Heart right ventricle (tissue), 16 donors: Measurements from ENCODE around the gene VSX1. TPM values are rescaled to one million over a fixed set of nuclear protein-coding genes. Genes with fewer than 3 reads are reported as not detected.

Experiments used
- ATAC-seq, 8 donors: fragments of 200-7000 bp; cut with Tn5 transposase; one replicate each; pipeline ENCODE4 v1.9.1; 2020; ENCODE audit warnings: mild to moderate bottlenecking in 8 of 8, moderate library complexity in 8 of 8, moderate number of reproducible peaks in 1 of 8
- DNase-seq, 2 donors: peaks; one replicate each; pipeline ENCODE4 v3.0.0-alpha.2; 2020
- H3K27ac ChIP-seq, 10 donors: fragments of 200-600 bp; sonication (generic) in 2 of 10; one replicate each; pipeline versions ENCODE4 v1.5.0 to v1.8.0; 2020 to 2022; ENCODE audit warnings: mild to moderate bottlenecking in 3 of 10
- H3K27me3 ChIP-seq, 7 donors: fragments of 200-600 bp; one replicate each; pipeline ENCODE4 v1.8.0; 2021 to 2022; ENCODE audit warnings: mild to moderate bottlenecking in 2 of 7
- H3K36me3 ChIP-seq, 9 donors: fragments of 200-600 bp; sonication (generic) in 1 of 9; one replicate each; pipeline versions ENCODE4 v1.5.0 to v1.8.0; 2020 to 2022; ENCODE audit warnings: mild to moderate bottlenecking in 2 of 9
- H3K4me1 ChIP-seq, 9 donors: fragments of 200-600 bp; sonication (generic) in 1 of 9; one replicate each; pipeline versions ENCODE4 v1.5.0 to v1.8.0; 2020 to 2022; ENCODE audit warnings: mild to moderate bottlenecking in 4 of 9
- H3K4me3 ChIP-seq, 10 donors: fragments of 200-600 bp; sonication (generic) in 2 of 10; one replicate each; pipeline versions ENCODE4 v1.5.0 to v1.8.0; 2020 to 2022; ENCODE audit warnings: mild to moderate bottlenecking in 7 of 10, moderate library complexity in 2 of 10
- H3K9me3 ChIP-seq, 11 donors: fragments of 200-600 bp in 10 of 11; sonication (generic) in 2 of 11; one replicate each; pipeline versions ENCODE4 v1.5.0 to v1.8.0; 2013 to 2022; ENCODE audit warnings: mild to moderate bottlenecking in 2 of 11, control low read depth in 1 of 11, moderate library complexity in 1 of 11
- CTCF ChIP-seq, 9 donors: fragments of 200-600 bp; sonication (generic) in 2 of 9; IDR thresholded peaks; one replicate each; pipeline versions ENCODE4 v1.5.0 to v1.8.0; 2021 to 2022; ENCODE audit warnings: antibody characterized with exemption in 9 of 9, mild to moderate bottlenecking in 5 of 9, moderate library complexity in 1 of 9
- WGBS, 2 donors: extraction: QIAGEN DNeasy Blood & Tissue Kit; methylation state at CpG; one replicate each; pipeline ENCODE4 v1.1.7; 2013; ENCODE audit warnings: inconsistent platforms in 1 of 2; 5-methylcytosine and 5-hydroxymethylcytosine counted together
- intact Hi-C, 10 donors: fragments of 100-400 bp; cut with DNase I; formaldehyde crosslinking; loops; one replicate each; pipeline versions ENCODE4 v1.11.1 to v1.14.2; 2022
- polyA plus RNA-seq, 2 donors: library from polyadenylated mRNA; stranded (reverse); fragments of 200-250 nt; gene quantifications; one replicate each; pipeline ENCODE4 v1.2.3, GENCODE V29; 2013
- total RNA-seq, 10 donors: library from RNA; stranded (reverse); fragmentation: NEBNext Ultra II Directional in 3 of 10; extraction: Animal tissue kit (Norgen Biotek cat#: 25700) in 3 of 10; gene quantifications; one replicate each; pipeline versions ENCODE4 v1.2.1 to v1.2.4, GENCODE V29; 2021 to 2023
- donor health status: Arrhythmogenic right ventricular cardiomyopathy.
- donor health status: ischemic (EF 13 %, LVEDD 7.1; RV severe dilation, severe dysfunction).
- donor health status: healthy with polysubstance abuse.
- donor health status: DM: no; HTN: yes; CAD: no.
- donor health status: DM: no; HTN: no; CAD: no.
- donor health status: ischemic (EF 25% LVEDD 6.9; RV normal size, moderate dysfunction).
- donor health status: ischemic (EF 25% LVEDD 5.7; RV mildly dilated, moderate dysfunction).
- donor health status: healthy.
- donor health status: DM: yes; HTN: yes; CAD: no.
- donor health status: Ischemic cardiomyopathy.
- donor health status: ischemic (EF 35%, LVEDD 5.7; RV mildly dilated, moderate dysfunction).
- donor health status: nonischemic (EF 11% LVEDD 7.7; RV severe dilation, severe dysfunction).
- donor health status: DM: yes; HTN: yes; CAD: no.
- donor health status: PGD.
- donor health status: ischemic (EF 29% LVEDD 5.4; RV normal size, mild dysfunction).
- donor health status: nonischemic (EF 23%, LVEDD 6.1; RV moderate dilation, normal function).

VSX1 gene
- total and polyA plus RNA-seq, 12 donors, result 0.16 to 0.79 (median 0.34) TPM; not detected in 2

- Histone ChIP-seq H3K36me3 (no peaks in the 10 kb centered on the region), H3K9me3 (peaks cover 0 to 11% (median 0%) of the 10 kb centered on the region in 11 donors), H3K27ac (no peak overlapping the region), H3K4me3 (no peak overlapping the region), H3K27me3 (peaks cover 0 to 6% (median 0%) of the 10 kb centered on the region in 7 donors), H3K4me1 (no peaks in the 10 kb centered on the region)
- intact Hi-C loops, result loop anchor here in 1 of 10 donors (10.0 kb wide), 1 partner anchor 47 kb away; no protein-coding TSS in a partner anchor
- no peak for TF ChIP-seq CTCF (IDR thresholded peaks at IDR 0.05)
- 76 to 85% methylated on average over 4 of the region's 4 CpGs for WGBS, 2 donors
- ATAC-seq, result no peak
- DNase-seq, result no peak
Measured at GRCh38 chr20:25127761-25128537, 46.0 kb upstream of the VSX1 start.

- 84 to 85% methylated on average over 4 of the region's 4 CpGs for WGBS, 2 donors
- intact Hi-C loops, result loop anchor here in 1 of 10 donors (10.0 kb wide), 1 partner anchor 48 kb away; no protein-coding TSS in a partner anchor
- Histone ChIP-seq H3K4me1 (no peaks in the 10 kb centered on the region), H3K36me3 (no peaks in the 10 kb centered on the region), H3K27ac (no peak overlapping the region), H3K9me3 (peaks cover 0 to 11% (median 0%) of the 10 kb centered on the region in 11 donors), H3K27me3 (peaks cover 0 to 4% (median 0%) of the 10 kb centered on the region in 7 donors), H3K4me3 (no peak overlapping the region)
- no peak for ATAC-seq
- no peak for DNase-seq
- TF ChIP-seq CTCF (IDR thresholded peaks at IDR 0.05), result no peak
Measured at GRCh38 chr20:25126204-25127029, 44.5 kb upstream of the VSX1 start.

- no peak for TF ChIP-seq CTCF (IDR thresholded peaks at IDR 0.05)
- no peaks in the 10 kb centered on the region for H3K4me1 ChIP-seq
- DNase-seq (no peak), ATAC-seq (no peak)
- H3K27me3 ChIP-seq, result peaks cover 0 to 3% (median 0%) of the 10 kb centered on the region in 7 donors
- H3K36me3 ChIP-seq, result no peaks in the 10 kb centered on the region
- no peak overlapping the region for H3K4me3 ChIP-seq
- intact Hi-C loops, result loop anchor here in 1 of 10 donors (10.0 kb wide), 1 partner anchor 49 kb away; no protein-coding TSS in a partner anchor
- H3K9me3 ChIP-seq, result peaks cover 0 to 11% (median 0%) of the 10 kb centered on the region in 11 donors
- 89% methylated on average over 3 of the region's 3 CpGs for WGBS, 2 donors
- H3K27ac ChIP-seq, result no peak overlapping the region
Measured at GRCh38 chr20:25125636-25126035, 43.7 kb upstream of the VSX1 start.

GRCh38 chr20:25120920-25121319 is 39.0 kb upstream of the VSX1 start:
- no peaks in the 10 kb centered on the region for H3K36me3 ChIP-seq
- DNase-seq, result no peak
- H3K27ac ChIP-seq, result no peak overlapping the region
- no peak for TF ChIP-seq CTCF (IDR thresholded peaks at IDR 0.05)
- H3K27me3 ChIP-seq, result peaks cover 0 to 14% (median 5%) of the 10 kb centered on the region in 7 donors
- no peak overlapping the region for H3K4me3 ChIP-seq
- H3K9me3 ChIP-seq, result no peaks in the 10 kb centered on the region
- WGBS, 2 donors, result 87 to 95% methylated on average over 2 of the region's 2 CpGs
- no peak for ATAC-seq
- intact Hi-C loops, result loop anchor here in 1 of 10 donors (10.0 kb wide), 1 partner anchor 54 kb away; no protein-coding TSS in a partner anchor
- peaks cover 0 to 12% (median 6%) of the 10 kb centered on the region in 9 donors for H3K4me1 ChIP-seq
